Esophagus muscularis mucosa (tissue), 4 donors: ENCODE data around the gene CTTNBP2NL. TPM values are rescaled to one million over a fixed set of nuclear protein-coding genes. Genes with fewer than 3 reads are reported as not detected.
"Not testable (repeated sequence)": the region's sequence is repeated elsewhere in the genome, so short reads cannot be mapped to it uniquely, and the experiment has no call there.

Experiments used
- DNase-seq: peaks from one replicate; pipeline ENCODE4 v3.0.0-alpha.2; 2017; ENCODE audit errors: extremely low spot score
- H3K27ac ChIP-seq, 4 donors: fragments of 200-600 bp; sonication (generic); replicated peaks in 1 of 4; 1 replicate in 3 of 4; 2 replicates in 1 of 4; pipeline ENCODE4 v1.5.1; 2016 to 2019; ENCODE audit warnings: mild to moderate bottlenecking in 1 of 4
- H3K27me3 ChIP-seq, 4 donors: fragments of 200-600 bp; sonication (generic); one replicate each; pipeline versions ENCODE4 v1.5.1 to v1.6.0; 2016 to 2019
- H3K36me3 ChIP-seq, 4 donors: fragments of 200-600 bp; sonication (generic); one replicate each; pipeline ENCODE4 v1.5.1; 2016 to 2019
- H3K4me1 ChIP-seq, 4 donors: fragments of 200-600 bp; sonication (generic); one replicate each; pipeline ENCODE4 v1.5.1; 2016 to 2019
- H3K4me3 ChIP-seq, 4 donors: fragments of 200-600 bp; sonication (generic); 1 replicate in 2 of 4; 2 replicates in 2 of 4; pipeline ENCODE4 v1.5.1; 2016 to 2019; ENCODE audit warnings: mild to moderate bottlenecking in 4 of 4, moderate library complexity in 1 of 4
- H3K9me3 ChIP-seq, 4 donors: fragments of 200-600 bp; sonication (generic); 1 replicate in 3 of 4; 2 replicates in 1 of 4; pipeline ENCODE4 v1.5.1; 2016 to 2019
- CTCF ChIP-seq, 3 experiments: fragments of 200-600 bp in 2 of 3; fragments of 450-650 bp in 1 of 3; sonication (generic) in 2 of 3; IDR thresholded peaks; one replicate each; pipeline ENCODE4 v1.5.1; 2017 to 2019; ENCODE audit warnings: antibody characterized with exemption in 3 of 3, mild to moderate bottlenecking in 2 of 3, moderate library complexity in 1 of 3
- EP300 ChIP-seq: sonication (generic); formaldehyde crosslinking; IDR thresholded peaks from one replicate; pipeline ENCODE4 v1.6.1; 2017; ENCODE audit warnings: antibody characterized with exemption
- POLR2A ChIP-seq: fragments of 450-650 bp; IDR thresholded peaks from one replicate; pipeline ENCODE4 v1.6.1; 2017; ENCODE audit warnings: antibody characterized with exemption, moderate library complexity, mild to moderate bottlenecking, low read depth
- POLR2AphosphoS5 ChIP-seq, 2 donors: sonication (generic); formaldehyde crosslinking; IDR thresholded peaks; one replicate each; pipeline ENCODE4 v1.6.1; 2017; ENCODE audit warnings: antibody characterized with exemption in 2 of 2
- WGBS: methylation state at CpG from one replicate; pipeline ENCODE4 v1.1.5; 2018; 5-methylcytosine and 5-hydroxymethylcytosine counted together
- intact Hi-C: fragments of 100-400 bp; cut with DNase I; formaldehyde crosslinking; loops from one replicate; pipeline ENCODE4 v1.15.1; 2023
- total RNA-seq, 4 donors: library from RNA; depleted of rRNA; stranded (reverse); fragments of >200 nt; gene quantifications; one replicate each; pipeline versions ENCODE4 v1.1.0 to v1.2.1, GENCODE V29; 2016

The CTTNBP2NL gene
- total RNA-seq, 4 donors from 2014 or later, result 16.2 to 26.9 (median 19.0) TPM

- intact Hi-C loops, result loop anchor here (2.0 to 10.0 kb wide), 3 partner anchors 77 to 318 kb away; partner anchors contain the start of gene RHOC
- DNase-seq, result no peak
- 60% methylated on average over 6 of the region's 6 CpGs for WGBS
These were observed 6.3 kb upstream of the CTTNBP2NL start for GRCh38 chr1:112389689-112390088.

GRCh38 chr1:112390335-112390734 lies 5.7 kb upstream of the CTTNBP2NL start:
- not testable (repeated sequence) for H3K27me3 ChIP-seq, H3K9me3 ChIP-seq, H3K36me3 ChIP-seq, DNase-seq
- peak overlapping the region; percentile 50 to 59 (median 54) for H3K4me3 ChIP-seq
- WGBS, result 68% methylated on average over 15 of the region's 15 CpGs
- H3K27ac ChIP-seq, result peak overlapping the region; percentile 78 to 88 (median 84)
- intact Hi-C loops, result loop anchor here (2.0 to 10.0 kb wide), 3 partner anchors 76 to 317 kb away; partner anchors contain the start of gene RHOC
- peaks cover 37 to 51% (median 47%) of the 10 kb centered on the region in 4 donors for H3K4me1 ChIP-seq

More at GRCh38 chr1:112389689-112390088, 6.3 kb upstream of the CTTNBP2NL start:
- TF ChIP-seq CTCF (IDR thresholded peaks at IDR 0.05), result no peak
- TF ChIP-seq POLR2A, result no peak
- peak in 1 of 2 donors; percentile 37 for TF ChIP-seq POLR2AphosphoS5 (IDR thresholded peaks at IDR 0.05)
- TF ChIP-seq EP300, result no peak
- Histone ChIP-seq H3K4me1 (peaks cover 31 to 44% (median 40%) of the 10 kb centered on the region in 4 donors), H3K9me3 (no peaks in the 10 kb centered on the region), H3K27me3 (no peaks in the 10 kb centered on the region), H3K4me3 (no peak overlapping the region), H3K27ac (peak overlapping the region; percentile 36 to 83 (median 54)), H3K36me3 (no peaks in the 10 kb centered on the region)

GRCh38 chr1:112390775-112391602 lies 5.0 kb upstream of the CTTNBP2NL start:
- TF ChIP-seq CTCF (IDR thresholded peaks at IDR 0.05) (peak; percentile 85 to 98 (median 96)), POLR2A (no peak), EP300 (no peak), POLR2AphosphoS5 (IDR thresholded peaks at IDR 0.05) (peak; percentile 73 to 78)
- Histone ChIP-seq H3K36me3 (no peaks in the 10 kb centered on the region), H3K27ac (peak overlapping the region; percentile 78 to 88 (median 84)), H3K4me1 (peaks cover 41 to 54% (median 51%) of the 10 kb centered on the region in 4 donors), H3K4me3 (peak overlapping the region; percentile 50 to 59 (median 54)), H3K27me3 (no peaks in the 10 kb centered on the region), H3K9me3 (no peaks in the 10 kb centered on the region)
- intact Hi-C loops, result loop anchor here (2.0 to 10.0 kb wide), 3 partner anchors 76 to 316 kb away; partner anchors contain the start of gene RHOC
- DNase-seq, result peak; percentile 98
- 7% methylated on average over 15 of the region's 15 CpGs for WGBS

- WGBS, result 94% methylated on average over 11 of the region's 11 CpGs
- no peaks in the 10 kb centered on the region for H3K27me3 ChIP-seq
These were observed 4.4 kb upstream of the CTTNBP2NL start for GRCh38 chr1:112391603-112391940.

GRCh38 chr1:112393631-112393974 lies 2.4 kb upstream of the CTTNBP2NL start:
- peak overlapping the region; percentile 89 to 92 (median 90) for H3K27ac ChIP-seq
- H3K4me1 ChIP-seq, result peaks cover 47 to 75% (median 70%) of the 10 kb centered on the region in 4 donors

More at GRCh38 chr1:112391603-112391940, 4.4 kb upstream of the CTTNBP2NL start:
- H3K4me3 ChIP-seq, result peak overlapping the region; percentile 50 to 59 (median 54)
- no peaks in the 10 kb centered on the region for H3K36me3 ChIP-seq
- peaks cover 41 to 54% (median 51%) of the 10 kb centered on the region in 4 donors for H3K4me1 ChIP-seq
- TF ChIP-seq POLR2A, result no peak
- H3K27ac ChIP-seq, result peak overlapping the region; percentile 78 to 88 (median 84)
- H3K9me3 ChIP-seq, result no peaks in the 10 kb centered on the region
- intact Hi-C loops, result loop anchor here (2.0 to 10.0 kb wide), 3 partner anchors 75 to 316 kb away; partner anchors contain the start of gene RHOC
- no peak for DNase-seq

More at GRCh38 chr1:112393631-112393974, 2.4 kb upstream of the CTTNBP2NL start:
- H3K27me3 ChIP-seq, result no peaks in the 10 kb centered on the region
- TF ChIP-seq POLR2A (no peak), CTCF (IDR thresholded peaks at IDR 0.05) (no peak), POLR2AphosphoS5 (IDR thresholded peaks at IDR 0.05) (peak in 1 of 2 donors; percentile 35), EP300 (no peak)
- H3K4me3 ChIP-seq, result peak overlapping the region in 3 of 4 donors; percentile 17 to 33 (median 33)
- H3K9me3 ChIP-seq, result no peaks in the 10 kb centered on the region
- WGBS, result 47% methylated on average over 3 of the region's 3 CpGs
- no peaks in the 10 kb centered on the region for H3K36me3 ChIP-seq
- intact Hi-C loops, result loop anchor here (5.0 to 10.0 kb wide), 2 partner anchors 231 to 314 kb away; partner anchors contain the start of gene RHOC
- no peak for DNase-seq
